HG03159 (cell line): ENCODE measurements around the gene RRBP1.

Experiments used
- ATAC-seq: cut with Tn5 transposase; IDR thresholded peaks from one replicate; pipeline ENCODE4 v1.9.1; 2021; ENCODE audit warnings: mild to moderate bottlenecking, moderate library complexity; ENCODE audit not compliant: unreplicated experiment

Gene RRBP1

GRCh38 chr20:17624070-17624469, 58.0 kb downstream of the RRBP1 start:
- no peak for ATAC-seq

GRCh38 chr20:17622851-17623508, 59.1 kb downstream of the RRBP1 start:
- no peak for ATAC-seq

- no peak for ATAC-seq
Measured at GRCh38 chr20:17622086-17622850, 59.8 kb downstream of the RRBP1 start.

- no peak for ATAC-seq
Measured at GRCh38 chr20:17621229-17621968, 60.6 kb downstream of the RRBP1 start.

GRCh38 chr20:17620371-17621228, 61.4 kb downstream of the RRBP1 start:
- no peak for ATAC-seq

- ATAC-seq, result no peak
Measured at GRCh38 chr20:17619351-17620093, 62.5 kb downstream of the RRBP1 start.

- no peak for ATAC-seq
Measured at GRCh38 chr20:17618673-17619013, 63.4 kb downstream of the RRBP1 start.

GRCh38 chr20:17617868-17618672, 64.0 kb downstream of the RRBP1 start:
- ATAC-seq, result no peak

- no peak for ATAC-seq
Measured at GRCh38 chr20:17617212-17617867, 64.7 kb downstream of the RRBP1 start.

- ATAC-seq, result no peak
Measured at GRCh38 chr20:17616480-17617211, 65.4 kb downstream of the RRBP1 start.

GRCh38 chr20:17615645-17616479, 66.2 kb downstream of the RRBP1 start:
- ATAC-seq, result no peak

- ATAC-seq, result no peak
Measured at GRCh38 chr20:17614812-17615644, 67.0 kb downstream of the RRBP1 start.

- no peak for ATAC-seq
Measured at GRCh38 chr20:17614176-17614811, 67.7 kb downstream of the RRBP1 start.

GRCh38 chr20:17613328-17614175, 68.5 kb downstream of the RRBP1 start:
- no peak for ATAC-seq

GRCh38 chr20:17612992-17613327, 69.1 kb downstream of the RRBP1 start:
- ATAC-seq, result no peak
